Measurements from ENCODE around the gene PTPN3.

DNA sequence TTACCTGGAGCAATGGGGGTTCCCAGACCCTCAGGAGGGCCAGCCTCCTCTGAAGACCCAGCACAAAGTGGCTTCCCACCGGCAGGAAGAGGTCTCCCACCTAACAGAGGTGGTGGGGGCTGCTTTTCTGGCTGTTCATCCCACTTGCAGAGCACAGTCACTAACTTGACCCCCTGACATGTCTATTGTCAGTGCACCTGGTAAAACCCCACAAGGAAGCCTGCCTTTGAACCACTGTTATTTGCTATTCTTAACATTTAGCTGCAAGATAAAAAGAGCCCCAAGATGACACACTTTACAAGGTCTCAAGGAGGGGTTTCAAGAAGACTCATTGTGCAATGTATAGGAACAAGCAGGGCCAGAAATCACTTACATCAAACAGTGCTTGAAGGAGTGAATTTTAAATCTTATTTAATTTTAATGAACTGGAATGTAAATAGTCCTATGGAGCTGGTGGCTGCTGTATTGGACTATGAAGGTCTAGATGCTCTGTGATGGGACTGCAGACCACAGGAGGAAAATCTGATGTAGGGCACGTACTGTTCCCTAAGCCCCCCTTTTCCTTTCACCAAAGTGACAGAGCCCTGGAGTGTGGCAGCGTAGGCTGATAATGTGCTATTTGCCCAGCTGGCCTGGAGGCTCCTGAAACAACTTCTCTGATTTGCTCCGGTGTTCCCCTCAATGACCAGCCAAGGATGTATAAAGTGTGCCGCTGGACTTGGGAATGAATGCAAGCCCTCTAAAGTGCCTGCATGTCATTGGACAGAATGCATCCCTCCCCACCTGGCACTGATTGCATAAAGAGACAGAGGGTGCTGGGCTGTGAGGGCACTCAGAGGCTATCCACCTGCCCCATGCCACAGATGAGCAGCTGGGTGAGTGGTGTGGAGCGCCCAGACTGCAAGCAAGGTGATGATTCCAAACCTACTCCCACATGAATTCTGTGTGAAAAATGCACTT lies 80.2 kb downstream of the PTPN3 start:
- TF ChIP-seq EZH2phosphoT487 (IDR thresholded peaks at IDR 0.05; ENCODE audit: borderline replicate concordance, low read depth, low read length) = no peak
- TF ChIP-seq, protein P1, sequence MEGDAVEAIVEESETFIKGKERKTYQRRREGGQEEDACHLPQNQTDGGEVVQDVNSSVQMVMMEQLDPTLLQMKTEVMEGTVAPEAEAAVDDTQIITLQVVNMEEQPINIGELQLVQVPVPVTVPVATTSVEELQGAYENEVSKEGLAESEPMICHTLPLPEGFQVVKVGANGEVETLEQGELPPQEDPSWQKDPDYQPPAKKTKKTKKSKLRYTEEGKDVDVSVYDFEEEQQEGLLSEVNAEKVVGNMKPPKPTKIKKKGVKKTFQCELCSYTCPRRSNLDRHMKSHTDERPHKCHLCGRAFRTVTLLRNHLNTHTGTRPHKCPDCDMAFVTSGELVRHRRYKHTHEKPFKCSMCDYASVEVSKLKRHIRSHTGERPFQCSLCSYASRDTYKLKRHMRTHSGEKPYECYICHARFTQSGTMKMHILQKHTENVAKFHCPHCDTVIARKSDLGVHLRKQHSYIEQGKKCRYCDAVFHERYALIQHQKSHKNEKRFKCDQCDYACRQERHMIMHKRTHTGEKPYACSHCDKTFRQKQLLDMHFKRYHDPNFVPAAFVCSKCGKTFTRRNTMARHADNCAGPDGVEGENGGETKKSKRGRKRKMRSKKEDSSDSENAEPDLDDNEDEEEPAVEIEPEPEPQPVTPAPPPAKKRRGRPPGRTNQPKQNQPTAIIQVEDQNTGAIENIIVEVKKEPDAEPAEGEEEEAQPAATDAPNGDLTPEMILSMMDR (conservative IDR thresholded peaks at IDR 0.05; ENCODE audit: low read length) = no peak
